ENCODE results near the gene ATF7IP2.
"Not testable (repeated sequence)": the region's sequence is repeated elsewhere in the genome, so short reads cannot be mapped to it uniquely, and the experiment has no call there.

Gene ATF7IP2

GRCh38 chr16:10497132-10498101 lies 111.6 kb downstream of the ATF7IP2 start:
- Histone ChIP-seq H3K27me3 (ENCODE audit: insufficient read depth, low read length) (no peaks in the 10 kb centered on the region), H3K27ac (ENCODE audit: low read depth, low read length) (no peak overlapping the region), H3K36me3 (ENCODE audit: insufficient read depth, low read length) (no peaks in the 10 kb centered on the region), H3K9me3 (ENCODE audit: insufficient read depth, low read depth, low read length) (peaks cover 21% of the 10 kb centered on the region; the same call in 1 of the 2 replicates), H3K9ac (ENCODE audit: low read depth, low read length) (no peak overlapping the region), H3K4me1 (ENCODE audit: insufficient read depth, low read length) (no peaks in the 10 kb centered on the region), H3K4me3 (ENCODE audit: low read length) (no peak overlapping the region)
- WGBS, result 95% methylated on average over 13 of the region's 13 CpGs

- Histone ChIP-seq H3K9me3 (ENCODE audit: insufficient read depth, low read depth, low read length) (peaks cover 10% of the 10 kb centered on the region; the same call in 1 of the 2 replicates), H3K27ac (ENCODE audit: low read depth, low read length) (no peak overlapping the region), H3K4me1 (ENCODE audit: insufficient read depth, low read length) (peaks cover 11% of the 10 kb centered on the region; the same call in 1 of the 2 replicates), H3K36me3 (ENCODE audit: insufficient read depth, low read length) (no peaks in the 10 kb centered on the region), H3K27me3 (ENCODE audit: insufficient read depth, low read length) (no peaks in the 10 kb centered on the region), H3K9ac (ENCODE audit: low read depth, low read length) (no peak overlapping the region), H3K4me3 (ENCODE audit: low read length) (no peak overlapping the region)
- WGBS, result 100% methylated on average over 3 of the region's 3 CpGs
These were observed 114.7 kb downstream of the ATF7IP2 start for GRCh38 chr16:10500582-10500981.

GRCh38 chr16:10501016-10501607 lies 115.3 kb downstream of the ATF7IP2 start:
- Histone ChIP-seq H3K4me1 (ENCODE audit: insufficient read depth, low read length) (peaks cover 11% of the 10 kb centered on the region; the same call in 1 of the 2 replicates), H3K4me3 (ENCODE audit: low read length) (no peak overlapping the region), H3K36me3 (ENCODE audit: insufficient read depth, low read length) (no peaks in the 10 kb centered on the region), H3K9me3 (ENCODE audit: insufficient read depth, low read depth, low read length) (peaks cover 6% of the 10 kb centered on the region; the same call in 1 of the 2 replicates), H3K9ac (ENCODE audit: low read depth, low read length) (no peak overlapping the region), H3K27me3 (ENCODE audit: insufficient read depth, low read length) (no peaks in the 10 kb centered on the region), H3K27ac (ENCODE audit: low read depth, low read length) (no peak overlapping the region)
- 91% methylated on average over 2 of the region's 2 CpGs for WGBS

GRCh38 chr16:10502776-10503175 lies 116.9 kb downstream of the ATF7IP2 start:
- H3K36me3 ChIP-seq (ENCODE audit: insufficient read depth, low read length), result no peaks in the 10 kb centered on the region
- no peaks in the 10 kb centered on the region for H3K27me3 ChIP-seq (ENCODE audit: insufficient read depth, low read length)
- peaks cover 11% of the 10 kb centered on the region; the same call in 1 of the 2 replicates for H3K4me1 ChIP-seq (ENCODE audit: insufficient read depth, low read length)
- WGBS, result 89% methylated on average over 6 of the region's 6 CpGs
- peaks cover 6% of the 10 kb centered on the region; the same call in 1 of the 2 replicates for H3K9me3 ChIP-seq (ENCODE audit: insufficient read depth, low read depth, low read length)
- no peak overlapping the region for H3K9ac ChIP-seq (ENCODE audit: low read depth, low read length)
- H3K4me3 ChIP-seq (ENCODE audit: low read length), result no peak overlapping the region
- no peak overlapping the region for H3K27ac ChIP-seq (ENCODE audit: low read depth, low read length)

GRCh38 chr16:10504404-10504885 lies 118.6 kb downstream of the ATF7IP2 start:
- Histone ChIP-seq H3K9me3 (ENCODE audit: insufficient read depth, low read depth, low read length) (peaks cover 6% of the 10 kb centered on the region; the same call in 1 of the 2 replicates), H3K27me3 (ENCODE audit: insufficient read depth, low read length) (no peaks in the 10 kb centered on the region), H3K4me3 (ENCODE audit: low read length) (no peak overlapping the region), H3K4me1 (ENCODE audit: insufficient read depth, low read length) (peaks cover 11% of the 10 kb centered on the region; the same call in 1 of the 2 replicates), H3K36me3 (ENCODE audit: insufficient read depth, low read length) (no peaks in the 10 kb centered on the region), H3K9ac (ENCODE audit: low read depth, low read length) (peak overlapping the region; percentile 9; the same call in 1 of the 2 replicates), H3K27ac (ENCODE audit: low read depth, low read length) (peak overlapping the region; percentile 79)
- 94% methylated on average over 2 of the region's 2 CpGs for WGBS

GRCh38 chr16:10505286-10505685 lies 119.4 kb downstream of the ATF7IP2 start:
- not testable (repeated sequence) for H3K4me3 ChIP-seq (ENCODE audit: low read length); H3K9ac ChIP-seq (ENCODE audit: low read depth, low read length); H3K9me3 ChIP-seq (ENCODE audit: insufficient read depth, low read depth, low read length); H3K27me3 ChIP-seq (ENCODE audit: insufficient read depth, low read length); H3K36me3 ChIP-seq (ENCODE audit: insufficient read depth, low read length)
- H3K27ac ChIP-seq (ENCODE audit: low read depth, low read length), result peak overlapping the region; percentile 79; the same call in 1 of the 2 replicates
- 69% methylated on average over 3 of the region's 3 CpGs for WGBS
- peaks cover 11% of the 10 kb centered on the region; the same call in 1 of the 2 replicates for H3K4me1 ChIP-seq (ENCODE audit: insufficient read depth, low read length)

GRCh38 chr16:10509534-10510025 lies 123.7 kb downstream of the ATF7IP2 start:
- Histone ChIP-seq H3K27ac (ENCODE audit: low read depth, low read length) (no peak overlapping the region), H3K9ac (ENCODE audit: low read depth, low read length) (no peak overlapping the region), H3K27me3 (ENCODE audit: insufficient read depth, low read length) (no peaks in the 10 kb centered on the region), H3K36me3 (ENCODE audit: insufficient read depth, low read length) (no peaks in the 10 kb centered on the region), H3K4me1 (ENCODE audit: insufficient read depth, low read length) (peaks cover 2% of the 10 kb centered on the region; the same call in 1 of the 2 replicates), H3K9me3 (ENCODE audit: insufficient read depth, low read depth, low read length) (no peaks in the 10 kb centered on the region; the same call in 1 of the 2 replicates), H3K4me3 (ENCODE audit: low read length) (no peak overlapping the region)
- WGBS, result 27% methylated on average over 6 of the region's 6 CpGs

- WGBS, result 82% methylated on average over 2 of the region's 2 CpGs
- Histone ChIP-seq H3K4me1 (ENCODE audit: insufficient read depth, low read length) (no peaks in the 10 kb centered on the region), H3K9me3 (ENCODE audit: insufficient read depth, low read depth, low read length) (no peaks in the 10 kb centered on the region), H3K27me3 (ENCODE audit: insufficient read depth, low read length) (no peaks in the 10 kb centered on the region), H3K27ac (ENCODE audit: low read depth, low read length) (no peak overlapping the region), H3K4me3 (ENCODE audit: low read length) (no peak overlapping the region), H3K9ac (ENCODE audit: low read depth, low read length) (no peak overlapping the region), H3K36me3 (ENCODE audit: insufficient read depth, low read length) (no peaks in the 10 kb centered on the region)
These were observed 124.4 kb downstream of the ATF7IP2 start for GRCh38 chr16:10510279-10510678.

GRCh38 chr16:10511829-10512228 lies 126.0 kb downstream of the ATF7IP2 start:
- H3K9me3 ChIP-seq (ENCODE audit: insufficient read depth, low read depth, low read length), result no peaks in the 10 kb centered on the region
- no peak overlapping the region for H3K27ac ChIP-seq (ENCODE audit: low read depth, low read length)
- H3K4me1 ChIP-seq (ENCODE audit: insufficient read depth, low read length), result no peaks in the 10 kb centered on the region
- no peaks in the 10 kb centered on the region for H3K36me3 ChIP-seq (ENCODE audit: insufficient read depth, low read length)
- H3K27me3 ChIP-seq (ENCODE audit: insufficient read depth, low read length), result no peaks in the 10 kb centered on the region
- no peak overlapping the region for H3K9ac ChIP-seq (ENCODE audit: low read depth, low read length)
- H3K4me3 ChIP-seq (ENCODE audit: low read length), result no peak overlapping the region
- 100% methylated on average over 1 of the region's 1 CpG for WGBS

GRCh38 chr16:10514369-10515055 lies 128.7 kb downstream of the ATF7IP2 start:
- Histone ChIP-seq H3K27ac (ENCODE audit: low read depth, low read length) (no peak overlapping the region), H3K27me3 (ENCODE audit: insufficient read depth, low read length) (no peaks in the 10 kb centered on the region), H3K4me3 (ENCODE audit: low read length) (no peak overlapping the region), H3K9ac (ENCODE audit: low read depth, low read length) (no peak overlapping the region), H3K9me3 (ENCODE audit: insufficient read depth, low read depth, low read length) (no peaks in the 10 kb centered on the region), H3K4me1 (ENCODE audit: insufficient read depth, low read length) (no peaks in the 10 kb centered on the region), H3K36me3 (ENCODE audit: insufficient read depth, low read length) (no peaks in the 10 kb centered on the region)
- WGBS, result 70% methylated on average over 6 of the region's 6 CpGs
